ENCODE measurements around the gene DALRD3.

The DALRD3 gene

GRCh38 chr3:49004352-49005302 is 13.8 kb downstream of the DALRD3 start:
- DNase-seq (ENCODE audit: low read depth) = no peak

DNA sequence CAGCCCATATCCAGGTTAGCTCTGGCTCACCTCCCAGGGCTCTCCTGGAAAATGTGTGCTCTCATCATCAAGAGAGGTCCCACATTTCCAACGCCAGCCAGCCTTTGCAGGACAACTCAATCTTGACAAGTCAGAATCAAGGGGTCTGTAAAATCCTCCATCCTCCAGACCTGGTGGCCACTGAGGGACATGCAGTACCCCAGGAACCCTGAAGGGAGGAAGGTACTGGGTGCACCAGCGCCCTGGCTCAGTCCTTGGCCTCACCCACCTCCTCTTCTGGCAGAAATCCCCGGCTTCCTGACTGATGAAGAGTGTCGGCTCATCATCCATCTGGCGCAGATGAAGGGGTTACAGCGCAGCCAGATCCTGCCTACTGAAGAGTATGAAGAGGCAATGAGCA is 17.2 kb downstream of the DALRD3 start:
- no peak for DNase-seq (ENCODE audit: low read depth)

DNA sequence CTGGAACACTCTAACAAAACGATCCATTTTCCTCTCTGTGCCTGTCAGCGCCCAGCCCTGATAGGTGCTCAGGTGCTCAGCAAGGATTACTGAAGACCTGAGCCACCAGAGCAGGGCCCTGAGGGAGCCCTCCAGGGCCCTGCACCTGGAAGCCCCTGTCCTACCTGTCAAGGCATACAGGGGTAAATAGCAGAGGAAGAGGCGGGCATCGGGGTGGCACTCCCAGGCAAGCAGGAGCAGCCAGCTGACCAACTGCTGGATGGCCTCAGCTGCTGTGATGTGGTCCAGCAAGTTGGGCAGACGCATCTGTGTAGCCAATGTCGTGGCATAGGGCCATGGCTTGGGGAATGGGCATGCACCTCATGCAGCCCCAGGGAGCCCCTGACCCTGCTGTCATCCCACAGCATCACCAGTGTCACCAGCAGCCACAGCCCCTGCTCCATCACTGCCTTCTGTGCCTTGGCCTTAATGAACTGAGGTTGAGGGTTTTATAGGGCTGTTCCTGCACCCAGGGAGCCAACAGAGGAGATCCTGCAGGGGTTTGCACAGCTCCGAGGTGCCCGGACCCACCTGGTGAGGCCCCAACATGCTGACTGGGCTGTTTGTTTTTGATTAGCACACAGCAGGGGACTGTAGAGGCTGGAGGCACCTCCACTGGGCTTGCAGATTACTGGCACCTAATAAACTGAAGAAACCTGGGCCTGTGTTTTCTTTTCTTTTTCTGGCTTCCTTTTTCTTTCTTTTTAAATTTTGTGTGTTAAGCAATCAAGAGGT is 19.1 kb downstream of the DALRD3 start:
- no peak for DNase-seq (ENCODE audit: low read depth)

DNA sequence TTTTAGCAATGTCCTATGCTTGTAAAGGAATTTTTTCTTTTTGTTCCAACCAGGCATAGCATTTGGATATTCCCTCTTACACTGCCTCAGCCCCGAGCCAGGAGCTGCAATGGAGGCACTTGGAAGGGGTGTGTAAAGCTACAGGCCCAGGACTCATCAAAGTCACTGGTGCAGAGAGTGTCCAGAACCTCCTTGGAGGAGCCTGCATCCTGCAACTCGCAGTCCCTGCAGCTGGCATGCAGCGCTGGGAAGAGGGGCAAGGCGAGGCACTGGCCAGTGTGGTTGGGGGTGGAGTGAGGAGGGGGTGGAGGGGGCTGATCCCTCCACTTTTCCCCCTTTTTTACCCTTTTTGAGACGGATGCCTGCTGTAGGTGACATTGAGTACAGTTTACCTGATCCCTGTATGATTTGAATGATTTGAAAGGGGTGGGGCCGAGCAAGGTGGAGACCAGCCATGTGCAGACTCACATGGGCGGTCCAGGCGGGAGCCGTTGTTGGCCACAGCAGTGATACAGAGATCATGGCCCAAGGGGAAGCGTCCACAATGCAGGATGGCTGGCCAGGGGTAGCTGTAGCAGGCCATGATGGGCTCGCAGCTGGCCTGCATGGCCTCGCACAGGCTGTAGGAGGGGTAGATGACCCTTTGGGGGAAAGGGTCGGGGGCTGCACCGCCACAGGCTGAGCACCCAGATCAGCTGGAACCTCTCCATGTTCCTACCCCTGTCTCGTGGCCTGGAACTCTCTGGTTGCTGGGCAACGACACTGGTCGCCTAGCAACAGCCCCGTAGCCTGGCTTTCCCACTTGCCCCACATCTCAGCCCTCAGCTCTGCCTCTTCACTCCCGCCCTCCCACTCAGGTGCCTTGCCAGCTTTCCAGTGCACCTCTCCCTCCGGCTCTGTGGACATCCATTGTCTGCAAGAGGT is 20.4 kb downstream of the DALRD3 start:
- DNase-seq (ENCODE audit: low read depth) = no peak

DNA sequence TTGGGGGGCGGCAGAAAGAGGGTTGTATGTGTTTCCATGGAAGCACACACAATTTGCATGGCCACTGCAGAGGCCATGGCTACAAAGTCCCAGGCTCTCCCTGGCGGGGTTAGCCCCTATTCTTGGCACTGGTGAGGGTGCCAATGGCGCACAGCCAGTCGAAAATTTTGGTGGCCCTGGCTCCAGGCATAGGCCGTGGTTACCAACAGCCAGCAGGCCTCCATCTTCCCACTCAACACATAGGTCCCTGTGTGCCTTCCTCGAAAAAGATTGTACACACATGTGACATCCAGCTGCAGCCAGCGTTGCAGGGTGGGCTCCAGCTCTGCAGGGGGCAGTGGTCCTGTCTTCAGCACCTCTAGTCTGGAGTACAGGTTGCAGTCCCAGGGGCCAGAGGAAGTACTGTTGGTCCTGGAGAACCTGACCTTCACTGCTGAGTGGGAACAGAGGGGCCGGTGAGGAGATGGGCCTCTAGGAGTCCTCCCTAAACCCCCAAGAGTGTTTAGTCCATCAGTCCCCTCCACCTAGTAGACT is 21.2 kb downstream of the DALRD3 start:
- no peak for DNase-seq (ENCODE audit: low read depth)

DNA sequence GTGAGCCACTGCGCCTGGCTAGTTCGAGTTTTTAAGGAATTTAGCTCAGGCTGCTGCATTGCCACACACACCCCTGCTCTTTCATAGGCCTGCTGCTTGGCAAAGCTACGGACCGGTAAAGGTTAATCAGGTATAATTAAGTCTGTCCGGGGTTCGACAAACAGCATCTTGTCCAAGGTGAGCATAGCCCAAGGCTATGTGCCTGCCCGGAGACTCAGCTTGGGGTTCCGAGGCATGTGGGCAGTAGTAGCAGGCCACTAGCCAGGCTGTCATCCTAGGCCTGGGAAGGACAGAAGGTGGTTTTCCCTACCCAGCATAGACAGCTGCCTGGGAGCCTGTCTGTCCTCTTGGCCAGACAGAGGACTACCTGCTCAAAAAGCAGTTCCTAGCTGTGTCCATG is 21.7 kb downstream of the DALRD3 start:
- DNase-seq (ENCODE audit: low read depth) = no peak

DNA sequence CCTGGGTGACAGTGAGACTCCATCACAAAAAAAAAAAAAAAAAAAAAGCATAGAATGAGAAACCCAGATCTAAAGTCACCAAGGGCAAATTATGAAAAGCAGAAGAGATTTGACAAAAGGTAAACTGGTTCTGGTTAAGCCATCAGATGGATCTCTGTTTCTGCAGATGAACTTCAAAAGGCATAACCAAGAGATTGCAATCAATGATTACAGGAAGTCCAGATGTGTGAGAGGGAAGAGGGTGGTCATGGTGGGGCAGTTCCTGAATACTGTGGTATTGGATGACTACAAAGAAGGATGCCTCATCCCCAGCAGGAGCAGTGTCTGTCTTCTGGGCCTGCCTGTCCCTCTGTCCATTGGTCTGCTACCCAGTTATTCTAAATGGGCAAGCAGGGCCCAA is 24.5 kb downstream of the DALRD3 start:
- DNase-seq (ENCODE audit: low read depth) = no peak

DNA sequence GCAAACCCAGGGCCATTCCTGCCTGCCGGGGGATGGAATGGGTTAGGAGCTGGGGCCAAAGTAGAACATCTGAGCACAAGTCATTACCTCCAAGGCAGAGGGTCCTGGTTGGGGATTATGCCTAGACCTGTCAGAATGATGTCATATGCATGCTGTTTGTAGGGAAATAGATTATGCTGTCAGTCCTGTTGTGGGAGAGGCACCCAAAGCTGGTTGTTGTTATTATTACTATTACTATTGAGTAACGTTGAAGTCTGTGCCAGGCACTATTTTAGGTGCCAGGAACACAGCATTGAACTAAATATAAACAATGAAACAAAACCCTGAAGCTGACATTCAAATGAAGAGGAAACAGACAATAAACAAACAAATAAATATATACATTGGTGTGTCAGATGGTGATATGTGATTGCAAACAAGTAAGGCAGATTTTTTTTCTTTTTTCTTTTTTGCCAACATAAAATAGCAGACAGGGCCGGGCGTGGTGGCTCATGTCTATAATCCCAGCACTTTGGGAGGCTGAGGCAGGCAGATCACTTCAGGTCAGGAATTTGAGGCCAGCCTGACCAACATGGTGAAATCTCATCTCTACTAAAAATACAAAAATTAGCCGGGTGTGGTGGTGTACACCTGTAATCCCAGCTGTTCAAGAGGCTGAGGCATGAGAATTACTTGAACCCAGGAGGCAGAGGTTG is 26.4 kb downstream of the DALRD3 start:
- no peak for DNase-seq (ENCODE audit: low read depth)

DNA sequence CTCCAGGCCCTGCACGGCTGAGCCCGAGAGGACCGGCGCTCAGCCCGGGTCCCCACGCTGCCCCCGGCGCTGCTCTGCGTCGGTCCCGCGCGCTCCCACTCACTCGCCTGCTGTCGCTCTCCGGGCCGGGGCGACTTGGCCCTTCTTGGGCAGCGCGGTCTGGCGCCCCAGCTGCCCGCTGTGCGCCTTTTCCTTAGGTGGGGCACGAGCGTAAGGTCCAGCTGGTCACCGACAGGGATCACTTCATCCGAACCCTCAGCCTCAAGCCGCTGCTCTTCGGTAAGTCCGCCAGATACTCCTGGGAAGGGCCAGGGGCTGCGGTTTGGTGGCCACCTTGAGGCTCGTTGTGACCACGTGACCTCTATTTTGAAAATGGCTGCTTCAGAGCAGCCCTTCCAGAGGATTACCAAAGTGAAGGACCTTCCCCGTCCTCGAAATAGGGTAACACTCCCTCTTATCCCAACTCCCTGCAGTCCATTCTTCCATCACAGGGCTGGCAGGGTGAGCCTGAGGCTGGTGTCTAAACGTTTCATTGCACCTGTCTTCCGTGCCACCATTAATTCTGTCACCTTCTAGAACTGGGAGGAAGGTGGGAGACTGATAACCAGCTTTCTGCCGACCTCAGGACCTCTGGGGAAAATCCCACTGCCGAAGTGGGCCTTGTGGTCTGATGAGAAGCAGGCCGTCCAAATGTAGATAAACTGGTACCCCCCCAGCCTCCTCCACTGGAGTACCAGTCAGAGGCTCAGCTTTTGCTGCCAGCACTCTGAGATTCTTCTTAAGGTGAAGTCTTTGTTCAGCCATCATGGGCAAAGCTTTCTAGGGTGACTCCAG is 27.5 kb downstream of the DALRD3 start:
- no peak for DNase-seq (ENCODE audit: low read depth)

GRCh38 chr3:48989796-48990635 is 28.4 kb downstream of the DALRD3 start, which contains the start of gene P4HTM:
TSS of gene P4HTM (plus strand) at chr3:48990241. CDS start at chr3:48990257, 16 bp downstream.
- peak; percentile 77 for DNase-seq (ENCODE audit: low read depth)

DNA sequence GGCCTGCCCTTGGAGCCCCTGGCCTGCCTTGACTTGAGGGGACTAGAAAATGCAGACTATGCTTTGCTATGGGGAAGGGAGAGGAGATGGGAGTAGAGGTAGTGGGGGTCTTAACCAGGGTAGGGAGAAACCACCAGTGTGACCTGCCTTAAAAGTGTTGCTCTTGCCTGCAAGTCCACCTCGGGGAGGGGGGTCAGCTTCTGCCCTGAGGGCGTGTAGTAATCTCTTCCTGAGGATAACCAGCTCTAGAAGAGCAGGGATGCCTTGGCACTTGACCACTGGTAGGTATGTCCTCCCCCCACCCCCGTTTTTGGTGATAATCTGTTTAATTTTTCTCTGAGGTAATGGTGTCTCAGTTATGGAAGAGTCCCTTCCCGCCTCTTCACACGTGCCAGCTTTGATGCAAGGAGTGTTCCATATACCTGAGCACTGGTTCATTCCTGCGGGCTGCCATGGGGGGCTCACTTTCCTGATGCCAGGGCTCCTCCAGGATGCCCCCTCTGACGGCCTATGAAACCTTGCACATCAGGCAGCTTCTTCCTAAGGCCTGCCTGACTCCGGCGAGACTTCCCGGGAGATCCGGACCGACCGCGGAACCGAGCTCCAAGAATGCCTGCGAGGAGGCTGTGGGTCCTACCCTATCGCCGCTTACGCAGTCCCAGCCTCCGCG is 29.1 kb downstream of the DALRD3 start:
- no peak for DNase-seq (ENCODE audit: low read depth)

DNA sequence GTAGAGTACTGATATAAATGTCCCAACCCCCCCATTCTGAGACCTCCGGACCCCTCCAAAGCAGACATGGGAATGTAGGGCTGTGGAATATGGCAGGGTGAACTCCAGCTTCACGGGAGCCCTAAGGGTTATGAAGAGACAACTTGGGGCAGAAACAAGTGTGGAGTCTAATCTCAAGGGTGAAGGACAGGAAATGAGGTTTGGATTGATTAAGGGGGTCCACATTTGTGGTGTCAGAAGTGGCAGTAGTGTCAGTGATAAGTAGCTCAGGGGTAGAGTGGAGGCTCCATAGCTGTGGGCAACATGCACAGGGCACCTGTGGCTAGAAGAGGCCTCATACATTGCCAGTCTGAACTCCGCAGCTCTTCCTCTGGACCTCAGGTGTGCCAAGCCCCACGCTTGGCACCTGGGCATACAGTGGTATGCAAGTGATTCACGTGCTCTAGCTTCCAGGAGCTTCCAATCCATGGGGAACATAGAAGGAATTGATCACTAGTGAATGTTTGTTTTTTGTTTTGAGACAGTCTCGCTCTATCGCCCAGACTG is 32.5 kb downstream of the DALRD3 start:
- no peak for DNase-seq (ENCODE audit: low read depth)

DNA sequence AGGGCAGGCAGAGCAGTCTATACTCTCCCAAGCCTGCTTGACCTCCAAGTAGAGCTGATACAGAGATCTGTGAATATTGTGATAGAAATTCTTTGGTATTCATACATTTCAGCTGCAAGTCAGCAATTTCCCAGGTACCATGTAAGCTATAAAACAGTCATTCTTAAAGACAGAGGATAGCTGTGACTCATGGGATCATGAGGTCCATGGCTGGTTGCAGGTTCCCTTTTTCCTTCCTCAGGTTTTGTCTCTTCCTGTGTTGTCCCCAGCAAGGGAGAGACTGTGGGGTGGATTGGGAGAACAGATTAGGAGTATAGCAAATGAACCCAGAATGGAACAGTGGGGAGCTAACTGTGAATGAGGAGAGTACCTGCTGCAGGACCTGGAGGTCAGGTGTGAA is 33.7 kb downstream of the DALRD3 start:
- no peak for DNase-seq (ENCODE audit: low read depth)

- no peak for DNase-seq (ENCODE audit: low read depth)
These were observed 35.3 kb downstream of the DALRD3 start for GRCh38 chr3:48983096-48983495.

DNA sequence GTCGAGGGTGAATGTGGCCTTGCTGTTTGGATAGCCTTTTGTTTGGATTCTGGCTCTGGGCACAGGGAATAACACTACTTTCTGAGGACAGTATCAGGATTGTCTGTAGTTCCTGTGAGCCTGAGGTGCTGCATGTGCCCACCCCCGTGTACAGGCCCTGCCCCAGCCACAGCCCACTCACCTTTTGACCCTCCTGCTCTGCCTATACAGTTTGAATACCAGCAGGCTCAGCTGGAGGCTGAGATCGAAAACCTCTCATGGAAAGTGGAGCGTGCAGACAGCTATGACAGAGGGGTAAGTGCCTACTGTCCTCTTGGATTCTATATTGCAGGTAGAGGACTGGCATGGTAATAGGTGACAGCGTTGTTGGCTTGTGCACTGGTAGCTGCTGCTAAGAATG is 35.7 kb downstream of the DALRD3 start:
- DNase-seq (ENCODE audit: low read depth) = no peak

DNA sequence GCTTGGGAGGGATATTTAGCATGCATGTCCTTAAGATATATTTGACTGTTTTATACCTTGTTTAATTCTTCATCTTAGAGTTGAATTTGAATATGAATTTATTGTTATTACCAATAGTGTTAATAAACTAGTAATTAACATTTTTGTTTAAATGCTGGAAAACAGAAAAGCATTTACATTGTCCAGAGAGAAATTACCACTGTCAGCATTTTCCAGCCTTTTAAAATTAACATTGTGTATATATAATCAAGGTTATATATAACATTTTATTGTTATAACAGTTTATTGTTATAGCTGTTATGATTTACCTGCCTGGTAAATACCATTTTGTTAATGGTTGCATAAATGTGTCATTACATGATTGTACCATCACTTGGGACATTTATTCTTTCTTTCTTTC is 36.4 kb downstream of the DALRD3 start:
- no peak for DNase-seq (ENCODE audit: low read depth)

GRCh38 chr3:48980295-48980694 is 38.1 kb downstream of the DALRD3 start:
- no peak for DNase-seq (ENCODE audit: low read depth)

DNA sequence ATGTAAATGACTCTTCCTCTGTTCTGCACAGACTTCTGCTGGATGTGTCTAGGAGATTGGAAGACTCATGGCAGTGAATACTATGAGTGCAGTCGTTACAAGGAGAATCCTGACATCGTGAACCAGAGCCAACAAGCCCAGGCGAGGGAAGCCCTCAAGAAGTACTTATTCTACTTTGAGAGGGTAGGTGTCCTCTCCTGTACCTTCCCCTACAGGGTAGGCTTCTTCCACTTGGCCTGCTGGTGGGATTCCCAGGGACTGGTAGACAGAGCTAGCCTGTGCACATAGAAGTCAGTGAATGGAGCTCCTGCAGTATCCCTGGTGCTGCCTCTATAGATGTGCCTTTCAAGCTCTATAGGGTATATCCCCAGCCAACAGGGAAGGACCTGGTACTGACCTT is 38.9 kb downstream of the DALRD3 start:
- DNase-seq (ENCODE audit: low read depth) = no peak
